Osteoblast (primary cell): ENCODE results near the gene PLXNA4. TPM values are rescaled to one million over a fixed set of nuclear protein-coding genes. Genes with fewer than 3 reads are reported as not detected.

Experiments used
- DNase-seq: peaks from one replicate; pipeline ENCODE4 v3.0.0; 2011; ENCODE audit warnings: low spot score, mixed read lengths; ENCODE audit not compliant: insufficient read length; ENCODE audit errors: missing footprints
- H2AFZ ChIP-seq: 2 replicates; pipeline ENCODE4 v1.6.0; 2011; ENCODE audit warnings: mild to moderate bottlenecking, low read length
- H3K27ac ChIP-seq: 2 replicates; pipeline ENCODE4 v1.5.1; 2011; ENCODE audit warnings: mild to moderate bottlenecking, low read depth, low read length, moderate library complexity
- H3K27me3 ChIP-seq: 2 replicates; pipeline ENCODE4 v1.6.0; 2012; ENCODE audit warnings: mild to moderate bottlenecking, control low read depth, inconsistent platforms, low read length, moderate library complexity; ENCODE audit not compliant: insufficient read depth
- H3K36me3 ChIP-seq: 2 replicates; pipeline ENCODE4 v1.5.1; 2011; ENCODE audit warnings: mild to moderate bottlenecking, low read length, control low read depth, moderate library complexity; ENCODE audit not compliant: insufficient read depth
- H3K4me1 ChIP-seq: 2 replicates; pipeline ENCODE4 v1.5.1; 2011; ENCODE audit warnings: mild to moderate bottlenecking, low read length, control low read depth, moderate library complexity; ENCODE audit not compliant: insufficient read depth
- H3K4me2 ChIP-seq: 2 replicates; pipeline ENCODE4 v1.6.0; 2011; ENCODE audit warnings: mild to moderate bottlenecking, low read length; ENCODE audit not compliant: insufficient read depth
- H3K4me3 ChIP-seq: fragments of 200-600 bp; sonication (generic); 3 replicates; pipeline ENCODE4 v1.5.1; 2012; ENCODE audit warnings: mild to moderate bottlenecking, low read length, inconsistent platforms; ENCODE audit not compliant: insufficient read depth
- H3K79me2 ChIP-seq: 2 replicates; pipeline ENCODE4 v1.6.0; 2012; ENCODE audit warnings: mild to moderate bottlenecking, low read length, control low read depth, inconsistent platforms; ENCODE audit not compliant: insufficient read depth
- H3K9me3 ChIP-seq: 2 replicates; pipeline ENCODE4 v1.5.1; 2011; ENCODE audit warnings: low read depth, low read length, control low read depth
- H4K20me1 ChIP-seq: 2 replicates; pipeline ENCODE4 v1.6.0; 2012; ENCODE audit warnings: mild to moderate bottlenecking, low read length, control low read depth; ENCODE audit not compliant: insufficient read depth
- total RNA-seq: library from RNA; depleted of rRNA; stranded (reverse); fragments of >200 nt; gene quantifications from 2 replicates; pipeline ENCODE4 v1.2.3, GENCODE V29; 2012
- TF ChIP-seq, protein P1 (sequence below): IDR thresholded peaks from 2 replicates; pipeline ENCODE4 v1.5.1; 2011; ENCODE audit warnings: mild to moderate bottlenecking, low read depth, low read length, moderate library complexity; ENCODE audit errors: extremely low read depth

The PLXNA4 gene
- total RNA-seq, 1 donor, result 4.3 TPM

GRCh38 chr7:132453826-132454225 is 122.4 kb downstream of the PLXNA4 start:
- no peaks in the 10 kb centered on the region for H3K4me1 ChIP-seq
- TF ChIP-seq, protein P1, sequence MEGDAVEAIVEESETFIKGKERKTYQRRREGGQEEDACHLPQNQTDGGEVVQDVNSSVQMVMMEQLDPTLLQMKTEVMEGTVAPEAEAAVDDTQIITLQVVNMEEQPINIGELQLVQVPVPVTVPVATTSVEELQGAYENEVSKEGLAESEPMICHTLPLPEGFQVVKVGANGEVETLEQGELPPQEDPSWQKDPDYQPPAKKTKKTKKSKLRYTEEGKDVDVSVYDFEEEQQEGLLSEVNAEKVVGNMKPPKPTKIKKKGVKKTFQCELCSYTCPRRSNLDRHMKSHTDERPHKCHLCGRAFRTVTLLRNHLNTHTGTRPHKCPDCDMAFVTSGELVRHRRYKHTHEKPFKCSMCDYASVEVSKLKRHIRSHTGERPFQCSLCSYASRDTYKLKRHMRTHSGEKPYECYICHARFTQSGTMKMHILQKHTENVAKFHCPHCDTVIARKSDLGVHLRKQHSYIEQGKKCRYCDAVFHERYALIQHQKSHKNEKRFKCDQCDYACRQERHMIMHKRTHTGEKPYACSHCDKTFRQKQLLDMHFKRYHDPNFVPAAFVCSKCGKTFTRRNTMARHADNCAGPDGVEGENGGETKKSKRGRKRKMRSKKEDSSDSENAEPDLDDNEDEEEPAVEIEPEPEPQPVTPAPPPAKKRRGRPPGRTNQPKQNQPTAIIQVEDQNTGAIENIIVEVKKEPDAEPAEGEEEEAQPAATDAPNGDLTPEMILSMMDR, result no peak
- H3K4me3 ChIP-seq, result no peak overlapping the region

DNA sequence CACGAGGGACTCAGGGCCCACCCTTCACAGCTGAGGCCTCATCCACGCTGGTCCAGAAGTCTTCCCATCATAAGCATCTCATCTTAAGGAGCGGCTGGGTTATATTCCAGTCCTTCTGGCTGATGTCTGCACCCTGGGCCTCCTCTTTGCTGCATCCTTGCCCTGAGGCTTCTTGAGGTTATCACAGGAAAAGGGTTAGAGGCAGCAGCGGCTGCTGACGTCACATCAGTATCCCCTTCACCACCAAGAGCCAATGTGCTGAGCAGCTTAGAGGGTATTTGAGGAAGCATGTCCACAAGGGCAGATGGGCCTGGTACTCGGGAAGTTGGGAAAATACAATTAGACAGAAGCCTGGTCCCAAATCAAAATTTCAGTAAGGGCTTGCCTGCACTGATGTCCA is 125.1 kb downstream of the PLXNA4 start:
- DNase-seq, result no peak
- H4K20me1 ChIP-seq, result no peaks in the 10 kb centered on the region
- no peaks in the 10 kb centered on the region for H3K27me3 ChIP-seq
- no peak overlapping the region for H3K27ac ChIP-seq
- no peak overlapping the region for H3K4me2 ChIP-seq
- H2AFZ ChIP-seq, result no peak overlapping the region
- TF ChIP-seq, protein P1, result no peak
- no peaks in the 10 kb centered on the region for H3K9me3 ChIP-seq
- no peaks in the 10 kb centered on the region for H3K36me3 ChIP-seq
- no peaks in the 10 kb centered on the region for H3K79me2 ChIP-seq
- H3K4me1 ChIP-seq, result no peaks in the 10 kb centered on the region
- H3K4me3 ChIP-seq, result no peak overlapping the region

More at GRCh38 chr7:132453826-132454225, 122.4 kb downstream of the PLXNA4 start:
- Histone ChIP-seq H4K20me1 (no peaks in the 10 kb centered on the region), H3K4me2 (no peak overlapping the region), H2AFZ (no peak overlapping the region), H3K79me2 (no peaks in the 10 kb centered on the region), H3K36me3 (no peaks in the 10 kb centered on the region), H3K27ac (no peak overlapping the region), H3K27me3 (no peaks in the 10 kb centered on the region), H3K9me3 (no peaks in the 10 kb centered on the region)
- no peak for DNase-seq

DNA sequence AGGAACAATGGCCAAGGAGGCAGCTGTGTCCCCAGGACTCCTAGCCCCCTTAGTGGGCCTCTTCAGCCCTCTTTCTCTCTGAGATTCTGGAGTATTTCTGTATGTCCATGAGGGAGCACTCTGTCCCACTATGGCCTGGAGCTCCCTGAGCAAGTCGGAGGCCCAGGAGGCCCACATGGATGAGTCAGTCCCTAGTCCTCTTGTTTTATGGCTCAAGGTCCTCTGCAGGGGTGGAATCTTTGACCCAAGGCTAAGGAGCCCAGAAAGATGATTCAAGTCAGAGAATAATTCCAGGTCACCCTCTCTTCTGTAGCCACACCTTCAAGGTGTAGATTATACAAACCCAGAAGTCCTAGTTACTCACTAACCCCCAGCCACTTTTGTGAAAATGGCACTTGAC is 125.6 kb downstream of the PLXNA4 start:
- Histone ChIP-seq H3K79me2 (no peaks in the 10 kb centered on the region), H3K27me3 (no peaks in the 10 kb centered on the region), H3K4me2 (no peak overlapping the region), H3K4me1 (no peaks in the 10 kb centered on the region), H2AFZ (no peak overlapping the region), H3K36me3 (no peaks in the 10 kb centered on the region), H3K27ac (no peak overlapping the region), H3K9me3 (no peaks in the 10 kb centered on the region), H3K4me3 (no peak overlapping the region), H4K20me1 (no peaks in the 10 kb centered on the region)
- no peak for DNase-seq
- TF ChIP-seq, protein P1, result no peak

DNA sequence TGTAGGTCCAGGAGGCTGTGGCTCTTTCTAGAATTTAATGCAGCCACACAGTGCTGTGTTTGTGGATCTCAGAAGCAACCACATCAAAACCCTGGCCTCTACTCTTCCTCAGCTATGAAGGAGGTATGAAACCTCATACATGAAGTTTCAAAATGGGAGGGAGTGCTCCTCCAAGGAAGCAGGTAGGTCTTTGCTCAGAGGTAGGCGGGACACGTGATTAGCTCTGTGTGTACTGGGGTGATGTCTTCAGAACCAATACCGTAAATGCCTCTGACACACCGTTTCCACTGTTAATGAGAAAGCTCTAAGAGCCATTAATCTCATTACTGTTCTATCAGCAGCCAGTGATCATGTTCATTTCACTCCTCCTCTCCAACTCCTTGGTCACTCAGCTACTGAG is 126.1 kb downstream of the PLXNA4 start:
- H3K9me3 ChIP-seq, result no peaks in the 10 kb centered on the region
- H3K4me3 ChIP-seq, result no peak overlapping the region
- H3K27me3 ChIP-seq, result no peaks in the 10 kb centered on the region
- H4K20me1 ChIP-seq, result no peaks in the 10 kb centered on the region
- no peaks in the 10 kb centered on the region for H3K36me3 ChIP-seq
- H3K27ac ChIP-seq, result no peak overlapping the region
- H3K4me2 ChIP-seq, result no peak overlapping the region
- peak; percentile 54 for DNase-seq
- TF ChIP-seq, protein P1, result no peak
- H3K79me2 ChIP-seq, result no peaks in the 10 kb centered on the region
- no peaks in the 10 kb centered on the region for H3K4me1 ChIP-seq
- no peak overlapping the region for H2AFZ ChIP-seq
